ENCODE measurements around the gene ADAMTS2. TPM values are rescaled to one million over a fixed set of nuclear protein-coding genes. Genes with fewer than 3 reads are reported as not detected.

The ADAMTS2 gene
- total and polyA plus RNA-seq, 2 of the 4 experiments (the other 2 are of a cell fraction), result 19.0 to 58.8 TPM

DNA sequence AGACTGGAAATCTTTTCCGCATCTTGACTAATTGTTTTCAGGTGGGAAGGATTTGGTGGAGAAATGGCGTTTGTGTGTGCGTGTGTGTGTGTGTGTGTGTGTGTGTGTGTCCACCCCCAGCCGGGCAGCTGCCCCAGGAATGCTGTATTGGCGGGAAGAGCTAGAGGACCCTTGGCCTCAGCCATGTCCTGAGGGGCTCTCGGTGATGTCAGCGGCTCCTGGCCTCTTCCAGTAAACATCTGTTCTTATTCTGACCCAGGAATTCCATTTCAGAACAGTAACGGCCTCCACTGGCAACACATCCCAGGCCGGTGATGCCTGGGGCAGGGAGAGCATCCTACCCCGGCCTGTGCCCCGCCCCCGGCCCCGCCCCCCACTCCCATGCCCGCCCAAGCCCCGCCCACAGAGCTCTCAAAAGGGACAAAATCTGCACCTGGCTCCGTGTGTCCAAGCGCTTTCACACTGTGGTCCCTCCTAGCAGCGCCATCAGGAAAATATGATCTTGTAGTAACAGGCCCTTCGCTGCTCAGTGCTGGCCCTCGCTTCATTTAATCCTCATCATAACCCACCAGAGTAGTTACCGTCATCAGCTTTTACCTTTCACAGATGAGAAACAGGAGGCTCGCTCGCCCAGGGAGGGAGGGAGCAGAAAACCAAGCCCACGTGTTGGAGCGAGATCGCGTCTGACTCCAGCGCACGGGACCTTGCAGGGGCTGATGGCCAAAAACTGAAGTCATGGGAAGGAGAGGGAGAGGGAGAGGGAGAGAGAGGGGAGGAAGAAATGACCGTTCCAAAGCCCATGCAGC lies 18.9 kb downstream of the ADAMTS2 start:
- Histone ChIP-seq H2AFZ (replicated peaks; ENCODE audit: low read length, poor library complexity) (no peak overlapping the region), H2AK9ac (replicated peaks; ENCODE audit: low read depth, low read length, poor library complexity) (peak overlapping the region; percentile 55), H3K9me1 (ENCODE audit: insufficient read depth, low read length) (peaks cover 15% of the 10 kb centered on the region), H3K79me1 (ENCODE audit: low read depth in 1 of 2, low read length in 2 of 2) (peaks cover 20 to 67% of the 10 kb centered on the region in 2 experiments), H3K4me2 (ENCODE audit: low read depth, low read length) (no peak overlapping the region), H2AK5ac (ENCODE audit: low read depth, low read length) (no peak overlapping the region), H3K4me1 (ENCODE audit: control insufficient read depth, insufficient read depth, low read length) (peaks cover 8% of the 10 kb centered on the region), H2BK15ac (ENCODE audit: low read depth, low read length) (no peak overlapping the region), H3K4me3 (ENCODE audit: insufficient read depth, low read depth, low read length) (no peak overlapping the region), H2BK20ac (ENCODE audit: low read depth, low read length) (no peak overlapping the region), H3K23ac (ENCODE audit: low read depth, low read length) (peak overlapping the region; percentile 32; the same call in 1 of the 2 replicates), H4K5ac (ENCODE audit: low read depth, low read length) (no peak overlapping the region; the same call in 1 of the 2 replicates), H3K56ac (ENCODE audit: extremely low read depth, insufficient read depth, low read length) (no peak overlapping the region), H3K4ac (ENCODE audit: low read depth, low read length) (0 out of 2 replicates have a peak overlapping the region, but pooled peaks have one; percentile 1), H2BK5ac (ENCODE audit: low read depth, low read length, poor library complexity, severe bottlenecking) (peak overlapping the region; percentile 15), H4K8ac (ENCODE audit: low read depth in 2 of 2, low read length in 2 of 2) (no peak overlapping the region), H3K36me3 (ENCODE audit: control insufficient read depth, insufficient read depth, low read length) (no peaks in the 10 kb centered on the region), H4K20me1 (ENCODE audit: insufficient read depth, low read length) (peaks cover 29% of the 10 kb centered on the region), H3K9me3 (ENCODE audit: control insufficient read depth, insufficient read depth, low read length) (no peaks in the 10 kb centered on the region), H3K27ac (ENCODE audit: insufficient read depth, low read length) (no peak overlapping the region), H3K27me3 (ENCODE audit: control insufficient read depth, insufficient read depth, low read length) (no peaks in the 10 kb centered on the region), H3K14ac (replicated peaks; ENCODE audit: low read depth, low read length) (no peak overlapping the region), H3K9ac (ENCODE audit: low read depth, low read length) (no peak overlapping the region), H2BK120ac (ENCODE audit: low read depth, low read length) (no peak overlapping the region), H3K18ac (ENCODE audit: low read depth, low read length) (no peak overlapping the region), H4K91ac (ENCODE audit: insufficient read depth, low read depth, low read length) (no peak overlapping the region; the same call in 1 of the 2 replicates)
- WGBS, 2 experiments (ENCODE audit: extremely low coverage in 2 of 2, insufficient read length in 1 of 2), result 95% methylated on average over 7 of the region's 30 CpGs; no CpG with 5 or more reads in 1 of the 2 experiments
- ATAC-seq (ENCODE audit: low read depth) (peak; percentile 42), DNase-seq (peak; percentile 58)
- in situ Hi-C loops (cut with MboI; ENCODE audit: low sequenced_read_pairs) (no loop called here), dilution Hi-C loops (cut with HindIII; ENCODE audit: low sequenced_read_pairs, unreplicated experiment) (no loop called here), intact Hi-C loops (cut with micrococcal nuclease) (no loop called here)
- POLR2A ChIA-PET (ENCODE audit: unreplicated experiment), result no interaction called here
- CTCF ChIA-PET, result no interaction called here
- BruUV-seq (replicated peaks), result no TSS peak
- TF ChIP-seq RCOR1 (IDR thresholded peaks at IDR 0.05; ENCODE audit: insufficient replicate concordance, low read length) (no peak), CEBPB (IDR thresholded peaks at IDR 0.05; ENCODE audit: low read depth, low read length) (no peak), MAZ (IDR thresholded peaks at IDR 0.05; ENCODE audit: borderline replicate concordance, low read depth, low read length) (no peak), MXI1 (IDR thresholded peaks at IDR 0.05; ENCODE audit: borderline replicate concordance, low read depth, low read length) (no peak), BHLHE40 (IDR thresholded peaks at IDR 0.05; ENCODE audit: low read depth, low read length) (no peak), MAFK (IDR thresholded peaks at IDR 0.05; ENCODE audit: low read depth, low read length) (no peak), RFX5 (IDR thresholded peaks at IDR 0.05; ENCODE audit: low read depth, low read length) (no peak), POLR2A (IDR thresholded peaks at IDR 0.05; ENCODE audit: low read depth, low read length) (no peak), ELK1 (IDR thresholded peaks at IDR 0.05; ENCODE audit: borderline replicate concordance, low read depth, low read length) (no peak), RAD21 (IDR thresholded peaks at IDR 0.05; ENCODE audit: low read length) (no peak), SMC3 (IDR thresholded peaks at IDR 0.05; ENCODE audit: low read depth, low read length) (no peak), NFE2L2 (IDR thresholded peaks at IDR 0.05; ENCODE audit: low read depth, low read length) (no peak), CHD1 (IDR thresholded peaks at IDR 0.05; ENCODE audit: low read depth, low read length) (no peak)
- TF ChIP-seq, protein P1, sequence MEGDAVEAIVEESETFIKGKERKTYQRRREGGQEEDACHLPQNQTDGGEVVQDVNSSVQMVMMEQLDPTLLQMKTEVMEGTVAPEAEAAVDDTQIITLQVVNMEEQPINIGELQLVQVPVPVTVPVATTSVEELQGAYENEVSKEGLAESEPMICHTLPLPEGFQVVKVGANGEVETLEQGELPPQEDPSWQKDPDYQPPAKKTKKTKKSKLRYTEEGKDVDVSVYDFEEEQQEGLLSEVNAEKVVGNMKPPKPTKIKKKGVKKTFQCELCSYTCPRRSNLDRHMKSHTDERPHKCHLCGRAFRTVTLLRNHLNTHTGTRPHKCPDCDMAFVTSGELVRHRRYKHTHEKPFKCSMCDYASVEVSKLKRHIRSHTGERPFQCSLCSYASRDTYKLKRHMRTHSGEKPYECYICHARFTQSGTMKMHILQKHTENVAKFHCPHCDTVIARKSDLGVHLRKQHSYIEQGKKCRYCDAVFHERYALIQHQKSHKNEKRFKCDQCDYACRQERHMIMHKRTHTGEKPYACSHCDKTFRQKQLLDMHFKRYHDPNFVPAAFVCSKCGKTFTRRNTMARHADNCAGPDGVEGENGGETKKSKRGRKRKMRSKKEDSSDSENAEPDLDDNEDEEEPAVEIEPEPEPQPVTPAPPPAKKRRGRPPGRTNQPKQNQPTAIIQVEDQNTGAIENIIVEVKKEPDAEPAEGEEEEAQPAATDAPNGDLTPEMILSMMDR (conservative IDR thresholded peaks at IDR 0.05; ENCODE audit: low read depth, low read length), result no peak
- TF ChIP-seq, protein P2, sequence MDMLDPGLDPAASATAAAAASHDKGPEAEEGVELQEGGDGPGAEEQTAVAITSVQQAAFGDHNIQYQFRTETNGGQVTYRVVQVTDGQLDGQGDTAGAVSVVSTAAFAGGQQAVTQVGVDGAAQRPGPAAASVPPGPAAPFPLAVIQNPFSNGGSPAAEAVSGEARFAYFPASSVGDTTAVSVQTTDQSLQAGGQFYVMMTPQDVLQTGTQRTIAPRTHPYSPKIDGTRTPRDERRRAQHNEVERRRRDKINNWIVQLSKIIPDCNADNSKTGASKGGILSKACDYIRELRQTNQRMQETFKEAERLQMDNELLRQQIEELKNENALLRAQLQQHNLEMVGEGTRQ (IDR thresholded peaks at IDR 0.05; ENCODE audit: low read depth, low read length), result no peak
